K562 (cell line): ENCODE measurements around the gene FILIP1L. TPM values are rescaled to one million over a fixed set of nuclear protein-coding genes. Genes with fewer than 3 reads are reported as not detected.

ENCODE experiments used
- DPF2 ChIP-seq: fragments of 450-650 bp; IDR thresholded peaks from 2 replicates; pipeline ENCODE4 v1.6.1; 2016
- JUN ChIP-seq, 2 experiments: sonication (generic) in 1 of 2; formaldehyde crosslinking in 1 of 2; IDR thresholded peaks; 2 replicates each; pipeline versions ENCODE4 v1.6.1 to v1.8.0; 2012 to 2022; ENCODE audit warnings: borderline replicate concordance in 2 of 2, mild to moderate bottlenecking in 2 of 2, improper control_type of control experiment in 1 of 2, low read depth in 1 of 2, low read length in 1 of 2, missing genetic modification reagents in 1 of 2
- MAFG ChIP-seq: fragments of 450-650 bp; conservative IDR thresholded peaks from 2 replicates; pipeline ENCODE4 v1.6.1; 2016; ENCODE audit warnings: missing genetic modification characterization, missing compliant biosample characterization
- MTF1 ChIP-seq: fragments of 250-450 bp; sonication (Bioruptor Pico); IDR thresholded peaks from 2 replicates; pipeline ENCODE4 v1.9.0; 2021; ENCODE audit warnings: moderate library complexity, mild to moderate bottlenecking, inconsistent platforms, borderline replicate concordance
- NCOA4 ChIP-seq: fragments of 450-650 bp; IDR thresholded peaks from 2 replicates; pipeline ENCODE4 v1.6.1; 2018; ENCODE audit warnings: mild to moderate bottlenecking; ENCODE audit not compliant: partially characterized antibody
- NR4A1 ChIP-seq, 2 experiments: fragments of 250-450 bp in 1 of 2; fragments of 450-650 bp in 1 of 2; sonication (Bioruptor Pico) in 1 of 2; IDR thresholded peaks; 2 replicates each; pipeline versions ENCODE4 v1.4.0 to v1.6.1; 2016 to 2020; ENCODE audit warnings: mild to moderate bottlenecking in 2 of 2, missing compliant biosample characterization in 1 of 2, missing genetic modification characterization in 1 of 2, moderate library complexity in 1 of 2
- STAT5A ChIP-seq: IDR thresholded peaks from 2 replicates; pipeline ENCODE4 v1.6.1; 2012; ENCODE audit warnings: low read length, inconsistent platforms, borderline replicate concordance
- ZEB2 ChIP-seq: fragments of 450-650 bp; IDR thresholded peaks from 2 replicates; pipeline ENCODE4 v1.6.1; 2016
- polyA plus RNA-seq, 8 experiments: library from polyadenylated mRNA; depleted of rRNA in 4 of 8; stranded (reverse) in 5 of 8; unstranded in 3 of 8; fragments of >200 nt; fragmentation: Nextera tagmentation in 2 of 8; fragmentation: Illumina TruSeq in 1 of 8; extraction: Ambion mirVana in 2 of 8; extraction: Trizol in 1 of 8; gene quantifications; 2 replicates each; pipeline versions ENCODE4 v1.2.1 to v1.2.3, GENCODE V29; 2011 to 2014; ENCODE audit warnings: inconsistent platforms in 1 of 8, missing spikeins in 1 of 8
- total RNA-seq, 7 experiments: library from RNA; depleted of rRNA in 6 of 7; stranded (reverse); fragments of >200 nt in 6 of 7; fragmentation: Illumina TruSeq in 2 of 7; extraction: Trizol in 2 of 7; gene quantifications; 2 replicates each; pipeline versions ENCODE4 v1.2.1 to v1.2.3, GENCODE V29; 2011 to 2021; ENCODE audit warnings: low replicate concordance in 1 of 7
- TF ChIP-seq, protein P1 (sequence below), 2 experiments: fragments of 450-650 bp; formaldehyde crosslinking in 1 of 2; IDR thresholded peaks; 2 replicates each; pipeline versions ENCODE4 v1.4.0 to v1.6.1; 2014 to 2020; ENCODE audit warnings: mild to moderate bottlenecking in 2 of 2, borderline replicate concordance in 1 of 2, low read depth in 1 of 2

FILIP1L gene
- total and polyA plus RNA-seq, 9 of the 15 experiments (the other 6 are each of a cell fraction or from before 2014, with no cell fraction given) = 0.50 to 2.1 (median 1.1) TPM

DNA sequence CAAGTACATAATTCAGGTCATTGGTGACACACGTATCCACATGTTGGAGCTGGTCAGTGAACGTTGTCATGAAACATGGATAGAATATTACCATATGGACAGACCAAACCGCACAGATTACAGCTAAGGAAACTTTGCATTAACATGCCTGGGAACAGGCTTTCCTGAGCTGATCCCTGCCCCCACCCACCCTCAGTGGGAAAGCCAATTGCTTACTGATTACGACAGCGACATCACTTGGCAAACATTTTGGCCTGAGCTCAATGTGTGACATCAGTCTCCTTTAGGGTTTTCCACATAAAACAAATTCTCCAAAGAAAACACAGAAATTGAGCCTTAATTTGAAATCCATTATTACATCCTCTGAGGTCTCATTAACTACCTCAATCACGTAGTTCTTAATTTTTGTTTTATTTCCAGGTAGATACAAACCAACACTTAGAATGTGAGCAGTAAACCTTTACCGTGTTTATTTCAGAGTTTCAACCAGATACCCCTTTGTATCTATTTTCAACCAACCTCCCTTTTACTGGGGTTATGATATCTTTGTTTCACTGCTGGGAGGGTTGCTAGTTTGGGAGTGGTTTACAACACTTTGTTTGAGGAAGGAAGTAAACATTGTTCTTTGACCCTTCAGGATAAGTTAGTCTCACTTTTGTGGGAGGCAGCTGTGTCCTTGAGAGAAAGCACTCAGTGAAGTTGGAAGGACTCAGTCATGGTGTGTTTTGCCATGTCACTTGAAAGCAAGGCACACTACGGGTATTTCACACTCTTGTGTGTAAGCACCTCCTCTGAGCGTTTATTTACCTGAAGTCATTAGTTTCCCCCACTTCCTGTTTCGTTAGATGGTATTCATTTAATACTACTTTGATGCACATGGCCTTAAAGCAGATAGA lies 193.6 kb downstream of the FILIP1L start (continued):
- TF ChIP-seq, protein P1, sequence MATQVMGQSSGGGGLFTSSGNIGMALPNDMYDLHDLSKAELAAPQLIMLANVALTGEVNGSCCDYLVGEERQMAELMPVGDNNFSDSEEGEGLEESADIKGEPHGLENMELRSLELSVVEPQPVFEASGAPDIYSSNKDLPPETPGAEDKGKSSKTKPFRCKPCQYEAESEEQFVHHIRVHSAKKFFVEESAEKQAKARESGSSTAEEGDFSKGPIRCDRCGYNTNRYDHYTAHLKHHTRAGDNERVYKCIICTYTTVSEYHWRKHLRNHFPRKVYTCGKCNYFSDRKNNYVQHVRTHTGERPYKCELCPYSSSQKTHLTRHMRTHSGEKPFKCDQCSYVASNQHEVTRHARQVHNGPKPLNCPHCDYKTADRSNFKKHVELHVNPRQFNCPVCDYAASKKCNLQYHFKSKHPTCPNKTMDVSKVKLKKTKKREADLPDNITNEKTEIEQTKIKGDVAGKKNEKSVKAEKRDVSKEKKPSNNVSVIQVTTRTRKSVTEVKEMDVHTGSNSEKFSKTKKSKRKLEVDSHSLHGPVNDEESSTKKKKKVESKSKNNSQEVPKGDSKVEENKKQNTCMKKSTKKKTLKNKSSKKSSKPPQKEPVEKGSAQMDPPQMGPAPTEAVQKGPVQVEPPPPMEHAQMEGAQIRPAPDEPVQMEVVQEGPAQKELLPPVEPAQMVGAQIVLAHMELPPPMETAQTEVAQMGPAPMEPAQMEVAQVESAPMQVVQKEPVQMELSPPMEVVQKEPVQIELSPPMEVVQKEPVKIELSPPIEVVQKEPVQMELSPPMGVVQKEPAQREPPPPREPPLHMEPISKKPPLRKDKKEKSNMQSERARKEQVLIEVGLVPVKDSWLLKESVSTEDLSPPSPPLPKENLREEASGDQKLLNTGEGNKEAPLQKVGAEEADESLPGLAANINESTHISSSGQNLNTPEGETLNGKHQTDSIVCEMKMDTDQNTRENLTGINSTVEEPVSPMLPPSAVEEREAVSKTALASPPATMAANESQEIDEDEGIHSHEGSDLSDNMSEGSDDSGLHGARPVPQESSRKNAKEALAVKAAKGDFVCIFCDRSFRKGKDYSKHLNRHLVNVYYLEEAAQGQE (IDR thresholded peaks at IDR 0.05; ENCODE audit: borderline replicate concordance) = no peak
- TF ChIP-seq, protein P1 (CRISPR knock-in tag; IDR thresholded peaks at IDR 0.05; ENCODE audit: low read depth) = no peak
- no peak for TF ChIP-seq STAT5A
- TF ChIP-seq JUN (IDR thresholded peaks at IDR 0.05; ENCODE audit: borderline replicate concordance, low read depth, low read length) = no peak
- TF ChIP-seq JUN (CRISPR knock-in tag; IDR thresholded peaks at IDR 0.05; ENCODE audit: borderline replicate concordance) = no peak
- TF ChIP-seq MAFG = no peak
- no peak for TF ChIP-seq NCOA4
- no peak for TF ChIP-seq NR4A1 (CRISPR knock-in tag; IDR thresholded peaks at IDR 0.05)
- TF ChIP-seq NR4A1 (tag; IDR thresholded peaks at IDR 0.05) = 0 out of 2 replicates have a peak, but pooled peaks have one; percentile 46
- no peak for TF ChIP-seq ZEB2
- TF ChIP-seq MTF1 (CRISPR knock-in tag) = no peak
- TF ChIP-seq DPF2 = 0 out of 2 replicates have a peak, but pooled peaks have one; percentile 1
